ENCODE results near the gene SYT1. TPM values are rescaled to one million over a fixed set of nuclear protein-coding genes. Genes with fewer than 3 reads are reported as not detected.
"Not testable (repeated sequence)": the region's sequence is repeated elsewhere in the genome, so short reads cannot be mapped to it uniquely, and the experiment has no call there.

Gene SYT1
- total RNA-seq, 1 donor from 2014 or later, result not detected

- intact Hi-C loops (cut with micrococcal nuclease), result no loop called here
Measured at GRCh38 chr12:79203058-79203647, 338.6 kb downstream of the SYT1 start.

DNA sequence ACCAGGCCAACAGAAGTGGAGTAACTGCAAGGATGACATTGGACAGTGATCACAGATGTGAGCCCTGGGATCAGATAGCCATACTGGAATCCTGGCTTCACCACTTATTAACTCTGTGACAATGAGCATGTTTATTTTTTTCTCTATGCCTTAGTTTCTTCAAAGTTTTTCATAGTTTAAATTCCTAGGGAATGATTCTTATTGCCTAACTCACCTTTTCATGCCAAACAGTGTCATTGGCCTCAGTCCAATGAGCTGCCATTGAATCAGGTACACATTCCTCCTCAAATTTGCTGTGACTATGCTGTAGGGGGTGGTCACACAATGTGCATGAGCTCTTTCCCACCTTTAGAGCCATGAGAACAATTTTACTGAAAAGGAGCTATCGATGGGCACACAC, 342.3 kb downstream of the SYT1 start:
- intact Hi-C loops (cut with micrococcal nuclease), result no loop called here

- intact Hi-C loops (cut with micrococcal nuclease), result not testable (repeated sequence)
Measured at GRCh38 chr12:79210403-79210802, 345.8 kb downstream of the SYT1 start.

DNA sequence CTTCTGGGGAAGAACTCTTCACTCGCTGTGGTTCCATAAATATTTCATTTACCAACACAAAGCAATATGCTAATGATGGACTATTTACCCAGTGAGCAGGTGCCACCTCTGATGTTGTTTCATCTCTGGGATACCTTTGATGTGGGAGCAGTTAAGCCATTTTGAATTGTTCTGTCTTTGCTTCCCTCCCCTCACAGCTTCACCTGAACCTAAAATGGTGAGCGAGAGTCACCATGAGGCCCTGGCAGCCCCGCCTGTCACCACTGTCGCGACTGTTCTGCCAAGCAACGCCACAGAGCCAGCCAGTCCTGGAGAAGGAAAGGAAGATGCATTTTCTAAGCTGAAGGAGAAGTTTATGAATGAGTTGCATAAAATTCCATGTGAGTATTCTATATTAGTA, 352.7 kb downstream of the SYT1 start:
- intact Hi-C loops (cut with micrococcal nuclease), result no loop called here

GRCh38 chr12:79223210-79223609, 358.6 kb downstream of the SYT1 start:
- intact Hi-C loops (cut with micrococcal nuclease), result no loop called here

GRCh38 chr12:79223761-79224160, 359.2 kb downstream of the SYT1 start:
- intact Hi-C loops (cut with micrococcal nuclease), result no loop called here

GRCh38 chr12:79227091-79227490, 362.5 kb downstream of the SYT1 start:
- intact Hi-C loops (cut with micrococcal nuclease), result no loop called here

GRCh38 chr12:79227646-79228045, 363.1 kb downstream of the SYT1 start:
- intact Hi-C loops (cut with micrococcal nuclease), result no loop called here

- intact Hi-C loops (cut with micrococcal nuclease), result no loop called here
Measured at GRCh38 chr12:79233341-79233781, 368.8 kb downstream of the SYT1 start.

DNA sequence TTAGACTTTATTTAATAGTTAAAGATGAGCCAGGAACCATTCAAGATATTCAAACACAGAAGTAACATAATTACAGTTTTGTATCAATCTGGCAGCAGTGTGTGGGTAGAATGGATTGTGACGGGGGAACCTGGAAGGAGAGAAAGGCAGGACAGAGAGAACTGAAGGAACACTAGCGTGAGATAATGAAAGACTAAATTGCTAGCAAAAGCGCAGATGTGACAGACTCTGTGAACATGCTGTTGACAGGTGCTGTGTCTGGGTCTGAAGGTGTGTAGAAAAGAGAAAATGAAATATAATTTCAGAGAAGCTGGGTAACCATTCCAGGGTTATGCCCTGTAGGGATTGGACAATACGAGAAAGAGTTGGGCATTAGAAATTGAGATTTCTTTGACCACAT, 372.3 kb downstream of the SYT1 start:
- intact Hi-C loops (cut with micrococcal nuclease), result no loop called here

DNA sequence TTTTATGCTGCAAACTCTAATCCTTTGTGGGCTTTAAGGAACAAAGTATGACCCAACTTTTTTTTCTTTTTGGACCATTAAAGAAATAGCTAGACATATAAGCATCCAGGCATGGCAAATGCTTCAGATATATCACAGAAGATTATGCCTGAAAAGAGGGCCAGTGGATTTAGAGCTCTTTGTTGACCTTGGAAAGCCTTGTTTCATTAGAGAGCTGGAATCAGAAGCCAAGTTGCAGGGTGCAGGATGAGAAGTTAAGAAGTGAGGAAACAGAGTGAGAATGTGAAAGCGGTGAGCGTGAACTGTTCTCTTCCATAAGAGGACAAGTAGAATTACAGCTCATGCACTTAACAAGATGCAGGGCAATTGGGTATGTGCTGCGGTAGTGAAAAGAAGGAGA, 373.7 kb downstream of the SYT1 start:
- intact Hi-C loops (cut with micrococcal nuclease), result no loop called here

DNA sequence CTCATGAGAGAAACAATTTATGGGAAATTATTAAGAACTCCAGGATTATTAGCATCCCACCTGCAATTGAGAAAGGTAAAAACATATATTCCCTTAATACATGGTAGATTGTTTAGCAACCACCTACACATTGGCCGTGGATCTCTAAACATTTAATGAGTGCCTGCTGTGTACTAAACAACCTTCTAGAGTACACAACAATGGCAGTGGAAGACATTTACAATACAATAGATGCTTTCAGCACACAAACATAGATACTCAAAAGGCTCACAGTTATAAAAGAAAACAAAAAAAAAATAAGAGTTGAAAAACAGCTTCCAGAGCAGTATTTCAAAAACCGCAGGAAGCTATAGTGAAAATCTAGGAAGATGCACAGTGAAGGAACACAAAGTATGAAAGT, 382.9 kb downstream of the SYT1 start:
- intact Hi-C loops (cut with micrococcal nuclease), result no loop called here

GRCh38 chr12:79250186-79250585, 385.6 kb downstream of the SYT1 start:
- intact Hi-C loops (cut with micrococcal nuclease), result no loop called here

GRCh38 chr12:79250960-79251755, 386.6 kb downstream of the SYT1 start:
- intact Hi-C loops (cut with micrococcal nuclease), result no loop called here

GRCh38 chr12:79252358-79253075, 387.9 kb downstream of the SYT1 start:
- intact Hi-C loops (cut with micrococcal nuclease), result no loop called here

DNA sequence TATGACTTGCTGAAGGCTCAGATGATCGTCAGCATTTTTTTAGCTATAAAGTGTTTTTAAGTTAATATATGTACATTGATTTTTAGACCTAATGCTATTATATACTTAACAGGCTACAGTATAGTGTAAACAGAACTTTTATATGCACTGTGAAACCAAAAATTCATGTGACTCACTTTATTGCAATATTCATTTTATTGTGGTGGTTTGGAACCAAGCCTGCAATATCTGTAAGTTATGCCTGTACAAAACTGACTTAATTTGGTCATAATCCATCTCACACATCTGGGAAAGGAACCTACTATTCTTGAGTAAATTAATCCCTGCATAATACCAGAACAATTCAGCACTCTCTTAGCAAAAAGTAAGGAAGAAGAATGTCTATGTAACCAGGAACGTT, 390.7 kb downstream of the SYT1 start:
- intact Hi-C loops (cut with micrococcal nuclease), result no loop called here

DNA sequence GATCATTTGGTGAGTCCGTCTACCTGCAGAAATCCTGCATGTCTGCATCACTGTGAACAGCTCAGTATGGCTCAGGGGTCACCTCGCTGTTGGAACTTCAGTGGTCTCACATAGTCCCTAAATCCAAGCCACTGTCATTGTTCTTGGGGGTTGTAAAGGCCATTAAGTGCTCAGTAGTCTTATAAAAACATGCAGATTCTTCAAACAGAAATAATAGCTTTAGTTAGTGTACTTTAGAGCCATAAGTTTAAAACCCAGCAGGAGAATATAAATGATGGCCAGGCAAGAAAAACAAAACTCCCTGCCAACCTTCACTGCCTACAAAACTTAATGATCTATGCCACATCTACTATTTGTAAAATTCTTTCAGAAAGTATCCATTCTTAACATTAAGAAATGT, 396.3 kb downstream of the SYT1 start:
- intact Hi-C loops (cut with micrococcal nuclease), result no loop called here

GRCh38 chr12:79262938-79263337, 398.4 kb downstream of the SYT1 start:
- intact Hi-C loops (cut with micrococcal nuclease), result no loop called here

DNA sequence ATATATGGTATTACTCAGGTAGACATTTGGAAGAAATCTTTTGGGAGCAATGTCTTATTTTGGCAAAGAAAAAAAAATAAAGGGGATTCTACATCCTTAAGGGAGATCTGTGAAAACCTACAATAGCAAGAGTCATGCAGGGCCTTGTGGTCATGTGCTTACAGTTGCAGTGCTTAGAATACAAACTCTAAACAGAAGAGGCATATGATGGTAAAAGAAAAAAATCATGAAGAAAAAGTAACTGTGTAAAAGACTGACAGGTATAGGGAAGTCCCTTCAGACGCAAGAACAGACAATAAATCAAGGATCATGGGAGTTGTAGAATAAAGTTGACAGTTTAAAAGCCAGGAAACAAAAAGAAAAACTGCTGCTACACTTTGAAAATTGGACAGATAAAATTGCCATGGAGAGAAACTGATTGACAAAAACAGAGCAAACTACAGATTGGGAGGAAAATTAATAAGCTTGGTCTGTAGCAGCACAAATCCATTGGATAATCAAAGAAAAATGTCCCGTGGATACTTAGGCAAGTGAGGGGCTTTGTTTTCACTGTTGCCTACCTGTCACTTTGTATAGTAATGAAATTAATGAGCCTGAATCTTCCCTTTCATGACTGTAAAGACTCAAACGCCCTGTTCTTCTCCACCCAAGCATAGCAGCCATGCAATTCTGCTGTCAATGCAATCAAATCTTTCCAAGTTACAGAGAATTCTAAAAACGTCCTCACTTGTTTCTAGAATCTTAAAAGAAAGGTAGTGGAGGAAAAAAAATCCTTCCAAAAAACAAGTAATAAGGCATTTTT, 402.0 kb downstream of the SYT1 start:
- intact Hi-C loops (cut with micrococcal nuclease), result no loop called here

GRCh38 chr12:79267580-79267979, 403.0 kb downstream of the SYT1 start:
- intact Hi-C loops (cut with micrococcal nuclease), result no loop called here

- intact Hi-C loops (cut with micrococcal nuclease), result no loop called here
Measured at GRCh38 chr12:79274501-79275064, 410.0 kb downstream of the SYT1 start.
